K562 (cell line): ENCODE data around the gene RAMP2. TPM values are rescaled to one million over a fixed set of nuclear protein-coding genes. Genes with fewer than 3 reads are reported as not detected.
A peak's percentile ranks its signal among the peaks of the same experiment; 100 is the strongest.

Experiments used
- CBFB ChIP-seq: sonication (generic); formaldehyde crosslinking; IDR thresholded peaks from 2 replicates; pipeline ENCODE4 v1.4.0; 2020; ENCODE audit warnings: mild to moderate bottlenecking, missing genetic modification reagents
- CEBPZ ChIP-seq: fragments of 150-350 bp; IDR thresholded peaks from 2 replicates; pipeline ENCODE4 v1.6.1; 2014; ENCODE audit warnings: low read depth, mild to moderate bottlenecking, low read length, borderline replicate concordance
- DMBX1 ChIP-seq: fragments of 250-450 bp; sonication (Bioruptor Pico); IDR thresholded peaks from 2 replicates; pipeline ENCODE4 v1.8.0; 2022; ENCODE audit warnings: inconsistent platforms, mild to moderate bottlenecking, moderate library complexity, borderline replicate concordance
- FOXP1 ChIP-seq: sonication (generic); formaldehyde crosslinking; IDR thresholded peaks from 2 replicates; pipeline ENCODE4 v1.8.0; 2022; ENCODE audit warnings: mild to moderate bottlenecking, missing genetic modification reagents
- KAT2B ChIP-seq: IDR thresholded peaks from one replicate; pipeline ENCODE4 v1.6.1; 2012; ENCODE audit warnings: low read depth, mild to moderate bottlenecking, control low read depth, inconsistent platforms, low read length, moderate library complexity
- NCOA4 ChIP-seq: fragments of 450-650 bp; IDR thresholded peaks from 2 replicates; pipeline ENCODE4 v1.6.1; 2018; ENCODE audit warnings: mild to moderate bottlenecking; ENCODE audit not compliant: partially characterized antibody
- NCOR1 ChIP-seq: fragments of 450-650 bp; IDR thresholded peaks from 2 replicates; pipeline ENCODE4 v1.6.1; 2016; ENCODE audit warnings: mild to moderate bottlenecking, moderate library complexity
- NR2F6 ChIP-seq: fragments of 450-650 bp; formaldehyde crosslinking; IDR thresholded peaks from 2 replicates; pipeline ENCODE4 v1.4.0; 2020; ENCODE audit warnings: mild to moderate bottlenecking
- RFX1 ChIP-seq: fragments of 450-650 bp; IDR thresholded peaks from 2 replicates; pipeline ENCODE4 v1.6.1; 2016; ENCODE audit warnings: mild to moderate bottlenecking, moderate library complexity
- SRSF3 ChIP-seq: fragments of 200-400 bp; formaldehyde crosslinking; IDR thresholded peaks from 2 replicates; pipeline ENCODE4 v1.6.1; 2016; ENCODE audit warnings: mild to moderate bottlenecking, low read length, moderate library complexity; ENCODE audit not compliant: insufficient read depth
- U2AF1 ChIP-seq: fragments of 200-400 bp; formaldehyde crosslinking; optimal IDR thresholded peaks from 2 replicates; pipeline ENCODE3; 2017; ENCODE audit warnings: mild to moderate bottlenecking, low read depth, low read length, moderate library complexity
- ZC3H4 ChIP-seq: sonication (generic); formaldehyde crosslinking; IDR thresholded peaks from 2 replicates; pipeline ENCODE4 v1.9.0; 2021; ENCODE audit warnings: missing genetic modification reagents, borderline replicate concordance
- ZNF133 ChIP-seq: fragments of 250-450 bp; sonication (Bioruptor Pico); IDR thresholded peaks from 2 replicates; pipeline ENCODE4 v1.4.0; 2020; ENCODE audit warnings: mild to moderate bottlenecking
- ZNF76 ChIP-seq: fragments of 250-450 bp; sonication (Bioruptor Pico); IDR thresholded peaks from 2 replicates; pipeline ENCODE4 v1.4.0; 2020; ENCODE audit warnings: mild to moderate bottlenecking, moderate library complexity, borderline replicate concordance
- ZNF766 ChIP-seq: fragments of 200-800 bp; sonication (Bioruptor generic); conservative IDR thresholded peaks from 2 replicates; pipeline ENCODE4 v1.6.1; 2016; ENCODE audit warnings: missing genetic modification characterization, missing compliant biosample characterization
- polyA plus RNA-seq, 8 experiments: library from polyadenylated mRNA; depleted of rRNA in 4 of 8; stranded (reverse) in 5 of 8; unstranded in 3 of 8; fragments of >200 nt; fragmentation: Nextera tagmentation in 2 of 8; fragmentation: Illumina TruSeq in 1 of 8; extraction: Ambion mirVana in 2 of 8; extraction: Trizol in 1 of 8; gene quantifications; 2 replicates each; pipeline versions ENCODE4 v1.2.1 to v1.2.3, GENCODE V29; 2011 to 2014; ENCODE audit warnings: inconsistent platforms in 1 of 8, missing spikeins in 1 of 8
- total RNA-seq, 7 experiments: library from RNA; depleted of rRNA in 6 of 7; stranded (reverse); fragments of >200 nt in 6 of 7; fragmentation: Illumina TruSeq in 2 of 7; extraction: Trizol in 2 of 7; gene quantifications; 2 replicates each; pipeline versions ENCODE4 v1.2.1 to v1.2.3, GENCODE V29; 2011 to 2021; ENCODE audit warnings: low replicate concordance in 1 of 7
- TF ChIP-seq, protein P1 (sequence below): sonication (generic); formaldehyde crosslinking; IDR thresholded peaks from 2 replicates; pipeline ENCODE4 v1.8.0; 2022; ENCODE audit warnings: missing genetic modification reagents, mild to moderate bottlenecking, borderline replicate concordance
- TF ChIP-seq, protein P2 (sequence below): sonication (generic); formaldehyde crosslinking; IDR thresholded peaks from 2 replicates; pipeline ENCODE4 v1.8.1; 2023; ENCODE audit warnings: mild to moderate bottlenecking, missing genetic modification reagents
- TF ChIP-seq, protein P3 (sequence below): fragments of 450-650 bp; formaldehyde crosslinking; IDR thresholded peaks from 2 replicates; pipeline ENCODE4 v1.4.0; 2020; ENCODE audit warnings: mild to moderate bottlenecking

RAMP2 gene
- total and polyA plus RNA-seq, 9 of the 15 experiments (the other 6 are each of a cell fraction or from before 2014, with no cell fraction given) = not detected

DNA sequence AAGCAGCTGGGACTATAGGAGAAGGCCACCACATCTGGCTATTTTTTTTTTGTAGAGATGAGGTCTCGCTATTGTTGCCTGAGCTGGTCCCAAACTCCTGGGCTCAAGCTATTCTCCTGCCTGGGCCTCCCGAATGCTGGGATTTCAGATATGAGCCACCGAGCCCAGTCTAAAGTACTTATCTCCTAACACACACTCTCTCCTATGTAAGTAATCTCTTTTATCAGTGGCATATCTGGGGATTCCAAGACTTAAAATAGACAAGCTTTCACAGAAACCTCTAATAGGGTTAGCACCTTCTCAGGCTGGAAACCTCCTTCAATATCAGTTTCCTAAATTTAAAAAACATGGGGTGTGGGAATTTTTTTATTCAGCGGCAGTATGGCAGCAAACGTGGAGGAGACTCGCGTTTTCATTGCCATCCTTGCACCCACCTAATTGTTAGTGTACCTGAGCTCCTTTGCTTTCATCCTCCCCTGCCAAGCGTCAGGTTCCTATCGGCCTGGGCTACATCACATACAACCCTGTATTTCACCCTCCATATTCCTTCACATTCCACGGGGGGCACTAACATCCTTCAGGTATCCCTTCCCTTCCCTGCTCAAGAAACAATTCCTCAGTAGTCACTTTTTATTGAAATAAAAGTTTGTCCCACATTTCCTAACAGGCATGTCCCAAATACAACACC lies 17.3 kb upstream of the RAMP2 start (continued):
- TF ChIP-seq SRSF3 (no peak), CBFB (no peak), KAT2B (no peak), DMBX1 (peak; percentile 82; the same call in 1 of the 2 replicates), ZC3H4 (CRISPR knock-in tag) (no peak), NCOA4 (no peak), FOXP1 (CRISPR knock-in tag) (no peak), RFX1 (no peak), ZNF133 (no peak), CEBPZ (no peak), NCOR1 (peak; percentile 92), ZNF766 (CRISPR knock-in tag) (peak; percentile 100), U2AF1 (no peak), NR2F6 (CRISPR knock-in tag) (no peak), ZNF76 (no peak)
- TF ChIP-seq, protein P1, sequence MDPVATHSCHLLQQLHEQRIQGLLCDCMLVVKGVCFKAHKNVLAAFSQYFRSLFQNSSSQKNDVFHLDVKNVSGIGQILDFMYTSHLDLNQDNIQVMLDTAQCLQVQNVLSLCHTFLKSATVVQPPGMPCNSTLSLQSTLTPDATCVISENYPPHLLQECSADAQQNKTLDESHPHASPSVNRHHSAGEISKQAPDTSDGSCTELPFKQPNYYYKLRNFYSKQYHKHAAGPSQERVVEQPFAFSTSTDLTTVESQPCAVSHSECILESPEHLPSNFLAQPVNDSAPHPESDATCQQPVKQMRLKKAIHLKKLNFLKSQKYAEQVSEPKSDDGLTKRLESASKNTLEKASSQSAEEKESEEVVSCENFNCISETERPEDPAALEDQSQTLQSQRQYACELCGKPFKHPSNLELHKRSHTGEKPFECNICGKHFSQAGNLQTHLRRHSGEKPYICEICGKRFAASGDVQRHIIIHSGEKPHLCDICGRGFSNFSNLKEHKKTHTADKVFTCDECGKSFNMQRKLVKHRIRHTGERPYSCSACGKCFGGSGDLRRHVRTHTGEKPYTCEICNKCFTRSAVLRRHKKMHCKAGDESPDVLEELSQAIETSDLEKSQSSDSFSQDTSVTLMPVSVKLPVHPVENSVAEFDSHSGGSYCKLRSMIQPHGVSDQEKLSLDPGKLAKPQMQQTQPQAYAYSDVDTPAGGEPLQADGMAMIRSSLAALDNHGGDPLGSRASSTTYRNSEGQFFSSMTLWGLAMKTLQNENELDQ = no peak
- TF ChIP-seq, protein P2, sequence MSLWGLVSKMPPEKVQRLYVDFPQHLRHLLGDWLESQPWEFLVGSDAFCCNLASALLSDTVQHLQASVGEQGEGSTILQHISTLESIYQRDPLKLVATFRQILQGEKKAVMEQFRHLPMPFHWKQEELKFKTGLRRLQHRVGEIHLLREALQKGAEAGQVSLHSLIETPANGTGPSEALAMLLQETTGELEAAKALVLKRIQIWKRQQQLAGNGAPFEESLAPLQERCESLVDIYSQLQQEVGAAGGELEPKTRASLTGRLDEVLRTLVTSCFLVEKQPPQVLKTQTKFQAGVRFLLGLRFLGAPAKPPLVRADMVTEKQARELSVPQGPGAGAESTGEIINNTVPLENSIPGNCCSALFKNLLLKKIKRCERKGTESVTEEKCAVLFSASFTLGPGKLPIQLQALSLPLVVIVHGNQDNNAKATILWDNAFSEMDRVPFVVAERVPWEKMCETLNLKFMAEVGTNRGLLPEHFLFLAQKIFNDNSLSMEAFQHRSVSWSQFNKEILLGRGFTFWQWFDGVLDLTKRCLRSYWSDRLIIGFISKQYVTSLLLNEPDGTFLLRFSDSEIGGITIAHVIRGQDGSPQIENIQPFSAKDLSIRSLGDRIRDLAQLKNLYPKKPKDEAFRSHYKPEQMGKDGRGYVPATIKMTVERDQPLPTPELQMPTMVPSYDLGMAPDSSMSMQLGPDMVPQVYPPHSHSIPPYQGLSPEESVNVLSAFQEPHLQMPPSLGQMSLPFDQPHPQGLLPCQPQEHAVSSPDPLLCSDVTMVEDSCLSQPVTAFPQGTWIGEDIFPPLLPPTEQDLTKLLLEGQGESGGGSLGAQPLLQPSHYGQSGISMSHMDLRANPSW (CRISPR knock-in tag) = no peak
- TF ChIP-seq, protein P3, sequence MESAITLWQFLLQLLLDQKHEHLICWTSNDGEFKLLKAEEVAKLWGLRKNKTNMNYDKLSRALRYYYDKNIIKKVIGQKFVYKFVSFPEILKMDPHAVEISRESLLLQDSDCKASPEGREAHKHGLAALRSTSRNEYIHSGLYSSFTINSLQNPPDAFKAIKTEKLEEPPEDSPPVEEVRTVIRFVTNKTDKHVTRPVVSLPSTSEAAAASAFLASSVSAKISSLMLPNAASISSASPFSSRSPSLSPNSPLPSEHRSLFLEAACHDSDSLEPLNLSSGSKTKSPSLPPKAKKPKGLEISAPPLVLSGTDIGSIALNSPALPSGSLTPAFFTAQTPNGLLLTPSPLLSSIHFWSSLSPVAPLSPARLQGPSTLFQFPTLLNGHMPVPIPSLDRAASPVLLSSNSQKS (CRISPR knock-in tag) = no peak
